Hepatocyte (in vitro differentiated cells): ENCODE measurements around the gene SLC10A3.

Experiments
- CTCF ChIP-seq: fragments of 200-600 bp; sonication (generic); IDR thresholded peaks from 2 replicates; pipeline ENCODE4 v1.5.1; 2016; ENCODE audit warnings: antibody characterized with exemption, mild to moderate bottlenecking; ENCODE audit not compliant: poor library complexity
- EZH2 ChIP-seq: fragments of 200-600 bp; sonication (generic); IDR thresholded peaks from 2 replicates; pipeline ENCODE4 v1.6.1; 2016; ENCODE audit warnings: antibody characterized with exemption, mild to moderate bottlenecking, borderline replicate concordance
- EZH2phosphoT487 ChIP-seq: fragments of 200-600 bp; sonication (generic); IDR thresholded peaks from one replicate; pipeline ENCODE4 v1.6.1; 2018; ENCODE audit warnings: antibody characterized with exemption, mild to moderate bottlenecking, low read depth, moderate library complexity; ENCODE audit not compliant: unreplicated experiment, severe bottlenecking

- no peak for TF ChIP-seq CTCF
- TF ChIP-seq EZH2: no peak
- TF ChIP-seq EZH2phosphoT487: no peak
Observed at GRCh38 chrX:154529206-154529612, 38.8 kb upstream of the SLC10A3 start.
